Renal cortex interstitium (tissue), 11 donors: ENCODE measurements around the gene RAB36. TPM values are rescaled to one million over a fixed set of nuclear protein-coding genes. Genes with fewer than 3 reads are reported as not detected.
"Not testable (repeated sequence)": the region's sequence is repeated elsewhere in the genome, so short reads cannot be mapped to it uniquely, and the experiment has no call there.

ENCODE experiments used
- DNase-seq, 11 donors: peaks; one replicate each; pipeline ENCODE4 v3.0.0-alpha.2; 2013; ENCODE audit warnings: low read depth in 9 of 11, low spot score in 4 of 11; ENCODE audit errors: extremely low read depth in 1 of 11
- polyA plus RNA-seq, 3 donors: library from polyadenylated mRNA; unstranded; fragments of 120-200 nt; gene quantifications; one replicate each; pipeline ENCODE4 v1.2.1, GENCODE V29; 2013; ENCODE audit not compliant: insufficient read length in 3 of 3

RAB36 gene
- polyA plus RNA-seq, 3 donors = 15.0 to 20.9 (median 16.5) TPM

DNA sequence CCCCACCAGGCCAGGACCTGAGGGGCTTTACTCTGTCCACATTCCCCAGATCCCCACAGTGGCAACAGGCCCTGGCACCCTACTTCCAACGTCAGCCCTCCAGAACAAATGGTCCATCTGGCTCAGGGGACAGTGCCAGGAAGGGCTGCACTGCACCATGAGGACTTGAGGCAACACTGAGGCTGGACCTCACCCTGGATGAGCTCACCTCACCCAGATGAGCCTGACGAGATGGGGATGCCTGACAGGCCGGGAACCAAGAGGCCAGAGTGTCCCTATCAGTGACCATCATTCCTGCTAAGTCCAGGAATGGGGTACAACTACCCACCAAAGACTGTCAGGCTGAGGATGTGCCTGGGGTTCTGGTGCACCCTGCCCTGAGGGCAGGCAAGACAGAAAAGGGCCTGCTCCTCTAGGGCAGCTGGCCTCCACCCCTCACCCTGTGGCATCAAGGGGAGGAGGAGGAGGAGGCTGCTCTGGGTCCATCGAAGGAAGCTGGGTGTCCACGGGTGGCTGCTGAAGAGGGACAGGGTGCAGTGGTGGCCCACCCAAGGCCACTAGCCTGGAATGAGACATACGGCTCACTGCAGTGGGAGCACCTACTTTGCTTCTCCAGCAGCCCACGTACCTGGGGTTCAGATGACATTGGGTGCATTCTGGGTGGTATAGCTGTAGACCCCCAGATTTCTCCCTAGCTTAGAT, 18.1 kb upstream of the RAB36 start:
- DNase-seq = no peak

GRCh38 chr22:23127788-23128187, 17.5 kb upstream of the RAB36 start:
- DNase-seq = no peak

DNA sequence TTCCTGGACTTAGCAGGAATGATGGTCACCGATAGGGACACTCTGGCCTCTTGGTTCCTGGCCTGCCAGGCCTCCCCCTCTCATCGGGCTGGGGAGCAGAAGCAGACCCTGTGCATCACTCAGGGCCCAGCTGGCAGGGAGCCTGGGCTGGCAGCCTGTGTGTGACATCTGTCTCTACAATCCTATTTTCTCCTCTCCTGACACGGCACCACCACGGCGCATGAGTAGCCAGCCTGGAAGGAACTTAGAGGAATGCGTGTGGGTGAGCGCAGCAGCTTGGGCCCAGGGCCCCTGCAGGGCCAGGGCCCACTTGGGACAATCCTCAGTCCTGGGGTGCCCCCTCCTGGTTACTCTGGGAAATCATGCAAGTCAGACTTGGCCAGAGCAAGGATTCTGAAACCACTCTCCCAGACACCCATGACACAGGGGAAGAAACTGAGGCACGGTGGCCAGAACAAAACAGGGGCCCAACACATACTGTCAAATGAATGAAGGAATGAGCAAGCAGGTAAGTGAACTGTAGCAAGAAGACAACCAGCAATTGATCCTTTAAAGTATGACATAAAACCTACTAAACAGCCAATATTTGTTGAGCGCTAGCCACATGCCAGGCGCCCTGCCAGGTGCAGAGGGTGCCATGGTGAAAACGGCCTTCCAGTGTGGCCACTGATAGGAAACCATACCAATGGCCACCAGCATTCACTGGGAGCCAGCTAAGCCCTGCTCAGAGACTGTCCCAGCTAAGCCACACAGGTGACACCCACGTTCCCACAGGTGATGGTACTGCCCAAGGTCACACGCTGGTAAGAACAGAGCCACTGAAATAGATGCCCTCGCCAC, 16.8 kb upstream of the RAB36 start:
- peak in 10 of 11 donors; percentile 37 to 70 (median 58) for DNase-seq

DNA sequence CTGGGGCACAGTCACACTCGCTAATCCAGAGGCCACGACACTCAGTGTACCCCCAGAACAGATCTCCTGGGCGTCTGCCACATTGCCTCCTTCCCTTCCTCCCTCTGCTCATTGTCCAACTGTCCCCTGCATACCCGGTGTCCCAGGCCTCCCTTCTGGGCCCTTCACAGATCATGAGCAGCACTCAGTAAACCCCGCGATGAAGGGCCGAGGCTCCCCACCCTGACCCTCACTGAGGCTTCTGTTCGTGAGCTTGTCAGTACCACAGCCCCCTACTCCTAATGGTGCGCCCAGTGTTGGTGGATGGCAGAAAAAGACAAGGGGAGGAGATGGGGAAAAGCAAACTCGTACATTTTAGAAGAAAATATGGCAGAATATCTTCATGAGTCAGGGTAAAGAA, 16.1 kb upstream of the RAB36 start:
- DNase-seq = no peak

GRCh38 chr22:23130697-23131096, 14.6 kb upstream of the RAB36 start:
- no peak for DNase-seq

DNA sequence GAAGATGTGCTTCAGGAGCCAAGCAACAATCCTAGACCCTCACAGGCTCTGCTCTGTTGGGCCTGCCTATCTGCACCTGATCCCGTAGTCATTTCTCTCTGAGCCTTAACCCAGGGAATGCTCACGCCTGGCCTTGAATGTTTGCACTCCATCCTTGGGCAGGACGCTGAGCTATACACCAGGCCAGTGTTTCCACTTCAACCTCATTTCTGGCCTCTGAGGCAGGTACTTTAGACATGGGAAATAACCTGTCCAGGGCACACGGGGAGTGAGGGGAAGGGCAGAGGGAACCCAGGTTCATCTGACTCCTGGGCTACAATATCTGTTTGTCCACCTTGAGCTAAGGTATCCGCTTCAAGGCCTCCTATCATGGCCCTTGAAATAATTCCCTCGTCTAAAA, 13.3 kb upstream of the RAB36 start:
- DNase-seq = no peak

DNA sequence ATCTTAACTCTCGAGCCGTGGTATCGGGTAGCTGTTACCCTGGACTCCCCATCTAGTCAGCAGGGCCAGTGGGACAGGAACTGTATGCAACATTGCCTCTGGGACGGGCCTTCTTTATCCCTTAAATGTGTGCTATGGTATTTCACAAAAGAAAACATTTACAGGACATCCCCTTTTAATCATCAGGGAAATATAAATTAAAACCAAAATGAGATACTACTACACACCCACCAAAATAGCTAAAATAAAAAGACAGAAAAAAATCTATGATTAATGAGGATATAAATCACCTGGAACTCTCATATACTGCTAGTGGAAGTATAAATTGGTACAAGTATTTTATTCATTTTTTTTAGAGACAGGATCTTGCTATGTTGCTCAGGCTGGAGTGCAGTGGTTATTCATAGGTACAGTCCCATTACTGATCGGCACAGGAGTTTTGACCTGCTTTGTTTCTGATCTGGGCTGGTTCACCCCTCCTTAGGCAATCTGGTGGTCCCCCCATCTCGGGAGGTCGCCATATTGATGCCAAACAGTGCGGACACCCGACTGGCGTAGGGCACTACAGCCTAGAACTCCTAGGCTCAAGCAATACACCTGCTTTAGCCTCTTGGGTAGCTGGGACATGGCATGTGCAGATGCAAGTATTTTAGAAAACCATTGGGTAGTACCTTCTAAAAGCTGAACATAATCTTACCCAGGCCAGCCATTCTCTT, 12.7 kb upstream of the RAB36 start:
- no peak for DNase-seq

DNA sequence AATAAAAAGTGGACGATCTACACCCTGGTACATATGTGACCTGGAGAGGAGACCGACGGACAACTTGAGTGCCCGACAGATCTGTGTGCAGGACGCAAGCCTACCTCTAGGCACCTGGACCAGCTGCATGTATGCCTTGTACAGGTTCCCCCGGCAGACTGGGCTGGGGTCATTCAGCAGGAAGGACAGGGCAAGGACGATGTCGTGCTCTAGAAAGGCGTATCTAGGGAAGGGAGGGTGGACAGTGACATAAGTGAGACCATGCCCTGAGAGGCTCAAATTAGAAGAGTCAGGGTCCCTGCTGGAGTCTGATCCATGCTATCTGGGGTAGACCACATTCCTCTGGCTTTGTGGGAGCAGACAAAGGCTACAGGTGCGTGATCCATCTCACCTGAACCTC, 11.4 kb upstream of the RAB36 start:
- DNase-seq = no peak

DNA sequence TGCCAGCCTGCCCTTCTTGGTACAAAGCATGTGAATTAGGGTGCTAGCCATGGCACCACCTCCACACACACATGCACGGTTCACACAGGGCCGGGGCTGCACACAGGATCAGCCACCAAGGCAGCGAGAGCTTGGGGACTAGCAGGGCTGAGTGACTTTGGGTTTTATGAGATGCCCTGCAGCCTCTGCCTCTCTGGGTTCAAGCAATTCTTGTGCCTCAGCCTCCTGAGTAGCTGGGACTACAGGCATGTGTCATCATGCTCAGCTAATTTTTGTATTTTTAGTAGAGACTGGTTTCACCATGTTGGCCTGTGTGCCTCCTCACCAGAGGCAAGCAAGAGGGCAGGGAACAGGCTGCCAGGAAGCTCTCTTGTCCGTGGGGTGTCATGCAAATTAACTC, 8.3 kb upstream of the RAB36 start:
- DNase-seq = not testable (repeated sequence)

GRCh38 chr22:23137468-23137867, 7.8 kb upstream of the RAB36 start:
- no peak for DNase-seq

- DNase-seq = no peak
Observed at GRCh38 chr22:23137905-23138561, 7.2 kb upstream of the RAB36 start.

DNA sequence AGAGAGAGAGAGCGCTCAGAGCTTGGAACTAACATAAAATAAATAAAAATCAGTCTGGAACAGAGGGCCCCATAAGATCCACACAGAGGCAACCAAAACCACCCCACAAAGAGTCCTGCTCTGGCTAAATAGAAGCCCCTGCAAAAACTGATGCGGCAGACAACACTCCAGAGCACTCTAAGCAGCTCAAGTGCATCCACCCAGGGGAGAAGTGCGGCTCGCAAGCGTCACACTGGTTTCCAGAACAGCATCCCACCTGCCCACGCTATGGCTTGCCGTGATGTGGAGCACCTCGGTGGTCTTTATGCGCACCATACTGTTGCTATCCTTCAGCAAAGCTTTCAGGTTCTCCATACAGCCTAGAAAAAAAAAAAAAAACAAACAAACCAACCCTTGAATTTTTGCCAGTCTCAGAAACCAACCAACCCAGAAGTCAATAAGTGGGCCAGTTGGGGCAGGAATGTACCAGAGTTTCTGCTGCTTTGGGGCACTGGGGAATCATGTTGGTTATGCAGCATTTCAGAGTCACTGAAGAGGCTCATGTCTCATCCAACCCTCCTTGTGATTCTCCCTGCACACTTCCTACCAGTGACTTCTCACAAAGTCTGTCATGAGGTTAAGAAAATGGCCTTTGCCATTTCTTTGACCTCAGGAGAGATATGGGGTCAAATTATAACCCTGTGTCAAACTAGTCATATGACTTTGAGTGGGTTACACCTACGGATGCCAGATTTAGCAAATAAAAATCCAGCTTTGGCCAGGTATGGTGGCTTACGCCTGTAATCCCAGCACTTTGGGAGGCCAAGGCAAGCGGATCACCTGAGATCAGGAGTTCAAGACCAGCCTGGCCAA, 6.5 kb upstream of the RAB36 start:
- no peak for DNase-seq

- DNase-seq = no peak
Observed at GRCh38 chr22:23140385-23140784, 4.9 kb upstream of the RAB36 start.

DNA sequence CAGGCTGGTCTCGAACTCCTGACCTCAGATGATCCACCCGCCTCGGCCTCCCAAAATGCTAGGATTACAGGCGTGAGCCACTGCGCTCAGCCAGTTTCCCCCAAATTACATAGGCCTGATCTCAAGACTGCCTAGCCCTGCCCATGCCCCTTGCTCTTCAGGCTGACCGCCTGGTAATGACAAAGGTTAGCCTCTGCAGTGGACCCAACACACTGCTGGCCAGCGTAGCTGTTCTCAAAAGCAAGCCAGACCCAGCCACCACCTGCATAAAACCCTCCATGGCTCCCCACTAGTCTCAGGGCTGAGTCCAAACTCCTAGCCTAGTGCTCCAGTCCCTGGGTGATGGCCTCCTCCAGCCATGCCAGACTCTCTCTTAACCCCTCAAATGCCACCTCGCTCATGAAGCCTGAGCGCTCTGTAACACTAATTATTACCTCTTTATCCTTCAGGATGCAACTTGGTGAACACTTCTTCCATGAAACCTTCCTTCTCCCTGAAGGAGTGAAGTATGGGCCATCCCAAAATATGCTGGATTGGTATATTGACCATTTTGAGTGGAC, 2.7 kb upstream of the RAB36 start:
- no peak for DNase-seq

- DNase-seq = no peak
Observed at GRCh38 chr22:23143119-23143518, 2.2 kb upstream of the RAB36 start.

GRCh38 chr22:23144432-23144831, 845 bp upstream of the RAB36 start:
- DNase-seq = no peak

DNA sequence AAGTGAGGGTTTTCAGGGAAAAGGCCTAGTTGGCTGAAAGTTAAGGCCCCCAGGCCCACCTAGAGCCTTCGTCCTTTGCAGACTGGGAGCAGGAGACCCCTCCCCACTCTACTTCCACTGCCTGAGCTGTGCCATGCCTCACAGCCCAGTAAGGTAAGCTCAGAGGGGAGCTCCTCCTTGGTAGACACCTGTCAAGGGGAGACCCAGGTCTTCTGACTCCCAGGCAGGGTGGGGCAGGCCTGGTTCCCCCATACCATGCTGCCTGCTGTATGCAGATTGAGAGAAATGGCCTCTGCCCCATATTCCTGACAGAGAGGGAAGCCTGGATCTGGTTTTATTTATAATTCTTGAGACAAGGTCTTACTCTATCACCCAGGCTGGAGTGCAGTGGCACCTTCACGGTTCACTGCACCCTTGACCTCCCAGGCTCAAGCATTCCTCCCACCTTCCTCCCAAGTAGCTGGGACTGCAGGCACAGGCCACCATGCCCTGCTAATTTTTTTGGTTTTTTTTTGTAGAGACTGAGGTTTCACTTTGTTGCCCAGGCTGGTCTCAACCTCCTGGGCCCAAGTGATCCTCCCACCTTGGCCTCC, 697 bp downstream of the RAB36 start:
- DNase-seq = no peak
